A673 (cell line): ENCODE results near the gene XDH. TPM values are rescaled to one million over a fixed set of nuclear protein-coding genes. Genes with fewer than 3 reads are reported as not detected.

Experiments
- BruUV-seq: library from RNA; stranded (reverse); fragments of 400-500 nt; replicated peaks from 2 replicates; lab custom pipeline; 2021; lab: Mats Ljungman, UMichigan
- CTCF ChIA-PET: fragments of 300-600 bp; sonication (Branson Sonifier 250); formaldehyde crosslinking; loops from one replicate; lab custom pipeline; 2022; ENCODE audit warnings: antibody characterized with exemption; lab: Charles Lee
- POLR2A ChIA-PET: fragments of 300-600 bp; sonication (Branson Sonifier 250); formaldehyde crosslinking; loops from one replicate; lab custom pipeline; 2022; ENCODE audit warnings: antibody characterized with exemption; ENCODE audit not compliant: low non-redundant PET; lab: Charles Lee
- DNase-seq: peaks from one replicate; pipeline ENCODE4 v3.0.0-alpha.2; 2015; ENCODE audit warnings: low spot score
- H3K27ac ChIP-seq: fragments of 200-600 bp; sonication (generic); 2 replicates; pipeline ENCODE4 v1.5.1; 2016; ENCODE audit warnings: mixed run types, low read depth, mild to moderate bottlenecking, mixed read lengths, antibody characterized with exemption, low read length; ENCODE audit not compliant: poor library complexity, severe bottlenecking
- H3K27me3 ChIP-seq: fragments of 200-600 bp; sonication (generic); replicated peaks from 2 replicates; pipeline ENCODE4 v1.6.1; 2017; ENCODE audit warnings: mixed run types, low read depth, mild to moderate bottlenecking, mixed read lengths, antibody characterized with exemption, low read length; ENCODE audit not compliant: insufficient read depth, poor library complexity
- H3K36me3 ChIP-seq: fragments of 200-600 bp; sonication (generic); 2 replicates; pipeline ENCODE4 v1.6.1; 2016; ENCODE audit warnings: mixed run types, mild to moderate bottlenecking, mixed read lengths, antibody characterized with exemption, low read length; ENCODE audit not compliant: insufficient read depth, poor library complexity, severe bottlenecking
- H3K4me1 ChIP-seq: fragments of 200-600 bp; sonication (generic); 2 replicates; pipeline ENCODE4 v1.6.1; 2017; ENCODE audit warnings: mixed run types, mild to moderate bottlenecking, mixed read lengths, antibody characterized with exemption, low read length; ENCODE audit not compliant: insufficient read depth, poor library complexity, severe bottlenecking
- H3K4me3 ChIP-seq: fragments of 200-600 bp; sonication (generic); 2 replicates; pipeline ENCODE4 v1.5.1; 2016; ENCODE audit warnings: low read depth, mixed run types, mild to moderate bottlenecking, mixed read lengths, low read length; ENCODE audit not compliant: poor library complexity, severe bottlenecking
- H3K9me3 ChIP-seq: fragments of 200-600 bp; sonication (generic); 2 replicates; pipeline ENCODE4 v1.6.1; 2016; ENCODE audit warnings: mixed run types, low read depth, mild to moderate bottlenecking, mixed read lengths, antibody characterized with exemption, low read length; ENCODE audit not compliant: poor library complexity, severe bottlenecking
- CTCF ChIP-seq: fragments of 300-800, 200-600 bp; sonication (generic); conservative IDR thresholded peaks from 2 replicates; pipeline ENCODE4 v1.5.1; 2017; ENCODE audit warnings: low read depth, mild to moderate bottlenecking, antibody characterized with exemption, low read length, moderate library complexity, mixed read lengths
- EZH2 ChIP-seq: fragments of 200-600 bp; sonication (generic); IDR thresholded peaks from 2 replicates; pipeline ENCODE4 v1.6.1; 2017; ENCODE audit warnings: borderline replicate concordance, low read depth, mild to moderate bottlenecking, mixed read lengths, antibody characterized with exemption, low read length; ENCODE audit not compliant: poor library complexity, severe bottlenecking
- intact Hi-C: fragments of 100-400 bp; cut with micrococcal nuclease; formaldehyde crosslinking; loops from one replicate; pipeline ENCODE4 v1.10.0; 2022; ENCODE audit not compliant: unreplicated experiment
- total RNA-seq: library from RNA; stranded (reverse); gene quantifications from 2 replicates; pipeline ENCODE4 v1.2.3, GENCODE V29; 2021

The XDH gene
- total RNA-seq, 1 experiment from 2014 or later = 0.19 TPM

GRCh38 chr2:31333527-31334183 lies 80.9 kb downstream of the XDH start:
- TF ChIP-seq EZH2 (no peak), CTCF (peak; percentile 97)
- intact Hi-C loops = loop anchor here (1.0 to 5.0 kb wide), 5 partner anchors 99 to 1166 kb away; partner anchors contain the start of gene EHD3
- POLR2A ChIA-PET = no interaction called here
- Histone ChIP-seq H3K9me3 (no peaks in the 10 kb centered on the region), H3K27ac (no peak overlapping the region), H3K27me3 (no peaks in the 10 kb centered on the region), H3K4me3 (no peak overlapping the region), H3K36me3 (no peaks in the 10 kb centered on the region), H3K4me1 (no peaks in the 10 kb centered on the region)
- CTCF ChIA-PET = interaction anchor here (0.6 to 2.5 kb wide), 3 partner anchors 100 to 622 kb away, joined by 4 to 10 read pairs (median 5); partner anchors contain the start of gene EHD3
- DNase-seq = peak; percentile 83
- BruUV-seq = no TSS peak

DNA sequence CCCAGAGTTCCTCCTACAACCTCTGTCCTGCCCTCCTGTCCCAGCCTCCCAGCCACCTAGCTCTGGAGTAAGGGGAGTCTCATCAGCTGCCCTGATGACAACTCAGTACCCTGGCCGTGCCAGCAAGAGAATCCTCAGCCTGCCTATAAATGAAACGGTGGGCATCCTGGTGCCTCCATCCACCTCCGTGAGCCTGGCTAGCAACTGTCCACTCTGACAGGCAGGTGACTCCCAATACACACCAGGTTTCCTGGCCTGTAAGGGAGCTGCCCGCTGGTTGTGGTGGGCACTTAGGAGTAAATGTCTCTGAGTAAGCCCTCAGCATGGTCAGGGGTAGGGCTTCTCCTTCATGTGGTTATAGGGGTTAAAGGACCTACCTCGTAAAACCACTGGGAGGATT lies 81.5 kb downstream of the XDH start:
- no peak for DNase-seq
- intact Hi-C loops = loop anchor here (1.0 to 5.0 kb wide), 5 partner anchors 98 to 1166 kb away; partner anchors contain the start of gene EHD3
- no peak overlapping the region for H3K4me3 ChIP-seq

DNA sequence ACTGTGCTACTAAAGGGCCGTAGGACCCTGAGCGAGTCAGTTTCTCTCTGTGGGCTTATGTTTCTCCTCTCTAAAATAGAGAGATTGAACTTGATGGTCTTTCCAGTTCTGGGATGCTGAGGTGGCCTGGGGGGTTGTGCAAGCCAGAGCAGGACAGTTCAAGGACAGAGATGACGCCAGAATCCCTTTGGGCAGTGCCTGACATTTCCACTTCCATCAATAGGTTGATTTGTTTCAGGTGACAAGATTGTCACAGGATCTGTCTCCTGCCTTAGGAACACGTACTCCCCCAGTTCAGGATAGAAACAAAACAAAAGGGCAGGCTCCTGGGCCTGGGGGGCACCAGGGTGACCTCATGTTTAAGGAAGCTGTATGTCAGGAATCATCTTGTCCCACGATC lies 82.0 kb downstream of the XDH start:
- ChIA-PET POLR2A (no interaction called here), CTCF (interaction anchor here (2.5 kb wide), 1 partner anchor 621 kb away, joined by 10 read pairs; no protein-coding TSS in a partner anchor)
- intact Hi-C loops = loop anchor here (2.0 to 5.0 kb wide), 4 partner anchors 98 to 1165 kb away; partner anchors contain the start of gene EHD3
- Histone ChIP-seq H3K27me3 (no peaks in the 10 kb centered on the region), H3K4me3 (no peak overlapping the region), H3K4me1 (no peaks in the 10 kb centered on the region), H3K27ac (no peak overlapping the region), H3K9me3 (no peaks in the 10 kb centered on the region), H3K36me3 (no peaks in the 10 kb centered on the region)
- DNase-seq = no peak
- no peak for TF ChIP-seq EZH2
- no peak for TF ChIP-seq CTCF
- BruUV-seq = no TSS peak

More for the DNA sequence above, 81.5 kb downstream of the XDH start:
- no peaks in the 10 kb centered on the region for H3K27me3 ChIP-seq
- no peak overlapping the region for H3K27ac ChIP-seq
- H3K9me3 ChIP-seq = no peaks in the 10 kb centered on the region
- no peaks in the 10 kb centered on the region for H3K4me1 ChIP-seq
- CTCF ChIA-PET = interaction anchor here (0.6 to 2.5 kb wide), 3 partner anchors 99 to 622 kb away, joined by 4 to 10 read pairs (median 5); partner anchors contain the start of gene EHD3
- no peaks in the 10 kb centered on the region for H3K36me3 ChIP-seq
- TF ChIP-seq EZH2 = no peak
- no peak for TF ChIP-seq CTCF
- POLR2A ChIA-PET = no interaction called here
- no TSS peak for BruUV-seq
